Activated CD4-positive, alpha-beta T cell treated with anti-CD3 and anti-CD28 coated beads, Interleukin-2, amount 10 ng/mL, durations not matched to agents 24 days and 14 days (primary cell): ENCODE results near the gene PRKCQ. TPM values are rescaled to one million over a fixed set of nuclear protein-coding genes. Genes with fewer than 3 reads are reported as not detected.

Experiments used
- DNase-seq: peaks from one replicate; pipeline ENCODE4 v3.0.0; 2022
- H3K27ac Mint-ChIP-seq: one replicate; pipeline ENCODE4 v1.8.0; 2022; ENCODE audit warnings: mild to moderate bottlenecking, mixed read lengths
- H3K27me3 Mint-ChIP-seq: one replicate; pipeline ENCODE4 v1.8.0; 2022; ENCODE audit warnings: mixed read lengths
- H3K36me3 Mint-ChIP-seq: one replicate; pipeline ENCODE4 v1.8.0; 2022; ENCODE audit warnings: low read depth, mild to moderate bottlenecking, mixed read lengths
- H3K4me1 Mint-ChIP-seq: one replicate; pipeline ENCODE4 v1.8.0; 2021; ENCODE audit warnings: mixed read lengths
- H3K4me3 Mint-ChIP-seq: one replicate; pipeline ENCODE4 v1.8.0; 2022; ENCODE audit warnings: mild to moderate bottlenecking, moderate library complexity, mixed read lengths
- H3K9me3 Mint-ChIP-seq: one replicate; pipeline ENCODE4 v1.8.0; 2021; ENCODE audit warnings: mixed read lengths
- intact Hi-C: fragments of 100-400 bp; cut with micrococcal nuclease; formaldehyde crosslinking; loops from one replicate; pipeline ENCODE4 v1.15.1; 2023
- total RNA-seq: library from RNA; stranded (reverse); gene quantifications from 2 replicates; pipeline ENCODE4 v1.2.3, GENCODE V29; 2022

Gene PRKCQ
- total RNA-seq, 1 donor from 2014 or later, result 36.0 TPM

- intact Hi-C loops, result no loop called here
- no peaks in the 10 kb centered on the region for H3K27me3 Mint-ChIP-seq
- H3K27ac Mint-ChIP-seq, result peak overlapping the region; percentile 71
- no peaks in the 10 kb centered on the region for H3K9me3 Mint-ChIP-seq
- H3K4me1 Mint-ChIP-seq, result peaks cover 58% of the 10 kb centered on the region
- H3K4me3 Mint-ChIP-seq, result peak overlapping the region; percentile 75
- DNase-seq, result peak; percentile 76
- H3K36me3 Mint-ChIP-seq, result peaks cover 18% of the 10 kb centered on the region
Observed at GRCh38 chr10:6576326-6576725, 3.8 kb downstream of the PRKCQ start.

GRCh38 chr10:6574664-6575176 is 5.4 kb downstream of the PRKCQ start:
- no peak overlapping the region for H3K4me3 Mint-ChIP-seq
- H3K27ac Mint-ChIP-seq, result no peak overlapping the region
- no peaks in the 10 kb centered on the region for H3K27me3 Mint-ChIP-seq
- no peak for DNase-seq
- intact Hi-C loops, result no loop called here
- H3K36me3 Mint-ChIP-seq, result peaks cover 25% of the 10 kb centered on the region
- H3K4me1 Mint-ChIP-seq, result peaks cover 69% of the 10 kb centered on the region
- no peaks in the 10 kb centered on the region for H3K9me3 Mint-ChIP-seq

- intact Hi-C loops, result no loop called here
- H3K4me1 Mint-ChIP-seq, result peaks cover 71% of the 10 kb centered on the region
- H3K9me3 Mint-ChIP-seq, result no peaks in the 10 kb centered on the region
- H3K27ac Mint-ChIP-seq, result peak overlapping the region; percentile 5
- no peaks in the 10 kb centered on the region for H3K27me3 Mint-ChIP-seq
- H3K36me3 Mint-ChIP-seq, result peaks cover 34% of the 10 kb centered on the region
- no peak overlapping the region for H3K4me3 Mint-ChIP-seq
- DNase-seq, result no peak
Observed at GRCh38 chr10:6570893-6571292, 9.2 kb downstream of the PRKCQ start.

- peaks cover 29% of the 10 kb centered on the region for H3K36me3 Mint-ChIP-seq
- H3K4me3 Mint-ChIP-seq, result no peak overlapping the region
- peaks cover 73% of the 10 kb centered on the region for H3K4me1 Mint-ChIP-seq
- H3K27ac Mint-ChIP-seq, result peak overlapping the region; percentile 39
- DNase-seq, result peak; percentile 52
- intact Hi-C loops, result no loop called here
- H3K27me3 Mint-ChIP-seq, result no peaks in the 10 kb centered on the region
- no peaks in the 10 kb centered on the region for H3K9me3 Mint-ChIP-seq
Observed at GRCh38 chr10:6569259-6569658, 10.8 kb downstream of the PRKCQ start.

GRCh38 chr10:6567884-6568283 is 12.2 kb downstream of the PRKCQ start:
- H3K36me3 Mint-ChIP-seq, result peaks cover 33% of the 10 kb centered on the region
- peak overlapping the region; percentile 39 for H3K27ac Mint-ChIP-seq
- no peak for DNase-seq

GRCh38 chr10:6567203-6567703 is 12.8 kb downstream of the PRKCQ start:
- no peaks in the 10 kb centered on the region for H3K27me3 Mint-ChIP-seq
- peak; percentile 54 for DNase-seq
- no peak overlapping the region for H3K27ac Mint-ChIP-seq
- H3K4me3 Mint-ChIP-seq, result no peak overlapping the region
- intact Hi-C loops, result no loop called here
- peaks cover 75% of the 10 kb centered on the region for H3K4me1 Mint-ChIP-seq
- no peaks in the 10 kb centered on the region for H3K9me3 Mint-ChIP-seq
- H3K36me3 Mint-ChIP-seq, result peaks cover 33% of the 10 kb centered on the region

More at GRCh38 chr10:6567884-6568283, 12.2 kb downstream of the PRKCQ start:
- Mint-ChIP-seq H3K27me3 (no peaks in the 10 kb centered on the region), H3K4me1 (peaks cover 76% of the 10 kb centered on the region), H3K9me3 (no peaks in the 10 kb centered on the region), H3K4me3 (no peak overlapping the region)
- intact Hi-C loops, result no loop called here

GRCh38 chr10:6565588-6565987 is 14.5 kb downstream of the PRKCQ start:
- Mint-ChIP-seq H3K4me3 (no peak overlapping the region), H3K27ac (no peak overlapping the region)

GRCh38 chr10:6564367-6564766 is 15.7 kb downstream of the PRKCQ start:
- Mint-ChIP-seq H3K4me1 (peaks cover 75% of the 10 kb centered on the region), H3K27me3 (no peaks in the 10 kb centered on the region), H3K36me3 (peaks cover 28% of the 10 kb centered on the region), H3K27ac (peak overlapping the region; percentile 82), H3K9me3 (no peaks in the 10 kb centered on the region), H3K4me3 (peak overlapping the region; percentile 77)
- DNase-seq, result peak; percentile 61
- intact Hi-C loops, result loop anchor here (5.0 kb wide), 1 partner anchor 92 kb away; no protein-coding TSS in a partner anchor

More at GRCh38 chr10:6565588-6565987, 14.5 kb downstream of the PRKCQ start:
- intact Hi-C loops, result no loop called here
- peaks cover 33% of the 10 kb centered on the region for H3K36me3 Mint-ChIP-seq
- peaks cover 74% of the 10 kb centered on the region for H3K4me1 Mint-ChIP-seq
- H3K27me3 Mint-ChIP-seq, result no peaks in the 10 kb centered on the region
- no peak for DNase-seq
- no peaks in the 10 kb centered on the region for H3K9me3 Mint-ChIP-seq

- Mint-ChIP-seq H3K36me3 (peaks cover 28% of the 10 kb centered on the region), H3K27ac (peak overlapping the region; percentile 82), H3K27me3 (no peaks in the 10 kb centered on the region), H3K4me1 (peaks cover 77% of the 10 kb centered on the region), H3K9me3 (no peaks in the 10 kb centered on the region), H3K4me3 (peak overlapping the region; percentile 77)
- intact Hi-C loops, result loop anchor here (1.0 to 5.0 kb wide), 3 partner anchors 15 to 91 kb away; no protein-coding TSS in a partner anchor
- peak; percentile 70 for DNase-seq
Observed at GRCh38 chr10:6563731-6564130, 16.3 kb downstream of the PRKCQ start.

- H3K36me3 Mint-ChIP-seq, result peaks cover 32% of the 10 kb centered on the region
- H3K27me3 Mint-ChIP-seq, result no peaks in the 10 kb centered on the region
- DNase-seq, result peak; percentile 85
- intact Hi-C loops, result loop anchor here (1.0 to 5.0 kb wide), 3 partner anchors 15 to 91 kb away; no protein-coding TSS in a partner anchor
- no peaks in the 10 kb centered on the region for H3K9me3 Mint-ChIP-seq
- peaks cover 83% of the 10 kb centered on the region for H3K4me1 Mint-ChIP-seq
- peak overlapping the region; percentile 82 for H3K27ac Mint-ChIP-seq
- peak overlapping the region; percentile 77 for H3K4me3 Mint-ChIP-seq
Observed at GRCh38 chr10:6563075-6563474, 17.0 kb downstream of the PRKCQ start.

- Mint-ChIP-seq H3K27ac (peak overlapping the region; percentile 82), H3K4me1 (peaks cover 89% of the 10 kb centered on the region), H3K36me3 (peaks cover 39% of the 10 kb centered on the region)
Observed at GRCh38 chr10:6562221-6562620, 17.9 kb downstream of the PRKCQ start.

GRCh38 chr10:6561552-6561951 is 18.5 kb downstream of the PRKCQ start:
- no peak for DNase-seq
- peaks cover 41% of the 10 kb centered on the region for H3K36me3 Mint-ChIP-seq
- H3K9me3 Mint-ChIP-seq, result peaks cover 7% of the 10 kb centered on the region
- H3K27ac Mint-ChIP-seq, result peak overlapping the region; percentile 86
- peaks cover 89% of the 10 kb centered on the region for H3K4me1 Mint-ChIP-seq
- peak overlapping the region; percentile 60 for H3K4me3 Mint-ChIP-seq
- intact Hi-C loops, result loop anchor here (5.0 kb wide), 1 partner anchor 89 kb away; no protein-coding TSS in a partner anchor
- no peaks in the 10 kb centered on the region for H3K27me3 Mint-ChIP-seq

More at GRCh38 chr10:6562221-6562620, 17.9 kb downstream of the PRKCQ start:
- Mint-ChIP-seq H3K4me3 (peak overlapping the region; percentile 77), H3K9me3 (peaks cover 7% of the 10 kb centered on the region), H3K27me3 (no peaks in the 10 kb centered on the region)
- intact Hi-C loops, result loop anchor here (5.0 kb wide), 1 partner anchor 90 kb away; no protein-coding TSS in a partner anchor
- no peak for DNase-seq

- Mint-ChIP-seq H3K4me3 (peak overlapping the region; percentile 72), H3K27ac (peak overlapping the region; percentile 71), H3K36me3 (peaks cover 58% of the 10 kb centered on the region), H3K4me1 (peaks cover 83% of the 10 kb centered on the region), H3K27me3 (no peaks in the 10 kb centered on the region), H3K9me3 (peaks cover 7% of the 10 kb centered on the region)
- intact Hi-C loops, result loop anchor here (1.0 kb wide), 1 partner anchor 16 kb away; no protein-coding TSS in a partner anchor
- DNase-seq, result no peak
Observed at GRCh38 chr10:6558759-6559461, 21.2 kb downstream of the PRKCQ start.

GRCh38 chr10:6558272-6558671 is 21.8 kb downstream of the PRKCQ start:
- H3K27ac Mint-ChIP-seq, result peak overlapping the region; percentile 71
- peak; percentile 75 for DNase-seq
- H3K4me1 Mint-ChIP-seq, result peaks cover 80% of the 10 kb centered on the region
- H3K9me3 Mint-ChIP-seq, result peaks cover 7% of the 10 kb centered on the region
- peaks cover 55% of the 10 kb centered on the region for H3K36me3 Mint-ChIP-seq
- intact Hi-C loops, result loop anchor here (1.0 kb wide), 1 partner anchor 15 kb away; no protein-coding TSS in a partner anchor
- H3K27me3 Mint-ChIP-seq, result no peaks in the 10 kb centered on the region
- H3K4me3 Mint-ChIP-seq, result peak overlapping the region; percentile 72
